Raji (cell line): ENCODE data around the gene CDK14.

Source experiments
- POLR2A ChIP-seq: IDR thresholded peaks from 2 replicates; pipeline ENCODE4 v1.6.1; 2011; ENCODE audit warnings: low read depth, low read length, control low read depth; ENCODE audit not compliant: insufficient read depth

Gene CDK14

GRCh38 chr7:91041141-91041540 lies 445.0 kb downstream of the CDK14 start:
- TF ChIP-seq POLR2A, result no peak

DNA sequence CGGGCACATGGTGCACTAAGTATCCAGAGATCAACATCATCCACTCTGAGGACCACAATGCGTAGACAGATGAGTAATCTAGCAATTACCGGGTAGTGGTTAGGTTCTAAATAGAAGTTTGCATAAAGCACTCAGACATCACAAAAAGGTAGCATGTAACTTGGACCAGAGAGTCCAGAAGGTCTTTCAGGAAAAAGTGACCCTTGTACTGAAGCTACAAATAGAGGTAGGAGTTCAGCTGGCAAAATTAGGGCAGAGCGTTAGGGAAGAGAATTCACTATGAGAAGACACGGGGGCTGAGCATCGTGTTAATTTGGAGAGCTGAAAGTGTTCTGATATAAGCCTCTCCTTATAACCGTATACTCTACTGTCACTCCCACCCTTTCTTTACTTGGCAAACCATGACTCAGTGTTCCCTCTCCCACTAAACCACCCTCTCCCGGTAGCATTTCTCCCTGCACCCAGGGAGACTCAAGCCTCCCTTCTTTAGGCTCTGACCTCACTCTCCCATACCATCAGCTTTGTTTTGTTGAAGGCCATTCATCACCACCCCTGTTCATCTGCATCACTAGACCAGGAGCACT lies 445.9 kb downstream of the CDK14 start:
- TF ChIP-seq POLR2A, result no peak

GRCh38 chr7:91043186-91043585 lies 447.1 kb downstream of the CDK14 start:
- TF ChIP-seq POLR2A, result no peak

GRCh38 chr7:91043924-91044645 lies 448.0 kb downstream of the CDK14 start:
- no peak for TF ChIP-seq POLR2A

GRCh38 chr7:91045606-91046005 lies 449.5 kb downstream of the CDK14 start:
- no peak for TF ChIP-seq POLR2A

DNA sequence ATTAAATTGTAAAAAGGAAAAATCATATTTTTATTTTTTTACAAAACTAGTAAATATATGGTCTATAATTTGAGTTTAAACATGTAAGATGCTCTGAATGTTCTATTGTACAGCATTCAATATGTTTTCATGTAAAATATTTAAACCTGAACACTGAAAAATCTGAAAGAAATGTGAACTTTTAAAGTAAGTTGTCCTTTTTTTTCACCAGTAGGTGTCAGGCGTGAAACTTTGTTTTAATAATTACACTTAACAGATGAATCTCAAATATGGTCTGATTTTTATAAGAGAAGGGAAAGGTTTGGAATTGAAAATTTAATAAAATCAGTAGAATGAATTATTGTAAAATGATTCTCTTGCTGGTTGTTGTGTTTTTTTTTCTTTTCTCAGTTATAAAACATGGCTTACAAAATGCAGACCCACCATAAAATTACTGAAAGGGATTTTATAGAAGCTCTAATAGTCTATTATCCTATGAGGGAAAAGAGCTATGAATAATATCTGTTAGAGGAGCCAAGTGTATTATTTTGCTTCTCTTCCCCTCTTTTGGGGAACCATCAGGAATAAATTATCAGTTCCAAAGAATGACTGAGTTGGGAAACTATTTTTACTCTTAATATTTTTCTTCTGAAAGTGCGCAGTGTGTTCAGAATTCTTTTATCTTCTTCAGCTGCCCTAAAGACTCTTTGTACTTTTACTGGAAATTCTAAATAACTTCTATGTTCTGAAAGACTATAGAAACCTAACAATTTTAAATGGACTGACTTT lies 450.4 kb downstream of the CDK14 start:
- TF ChIP-seq POLR2A, result no peak

DNA sequence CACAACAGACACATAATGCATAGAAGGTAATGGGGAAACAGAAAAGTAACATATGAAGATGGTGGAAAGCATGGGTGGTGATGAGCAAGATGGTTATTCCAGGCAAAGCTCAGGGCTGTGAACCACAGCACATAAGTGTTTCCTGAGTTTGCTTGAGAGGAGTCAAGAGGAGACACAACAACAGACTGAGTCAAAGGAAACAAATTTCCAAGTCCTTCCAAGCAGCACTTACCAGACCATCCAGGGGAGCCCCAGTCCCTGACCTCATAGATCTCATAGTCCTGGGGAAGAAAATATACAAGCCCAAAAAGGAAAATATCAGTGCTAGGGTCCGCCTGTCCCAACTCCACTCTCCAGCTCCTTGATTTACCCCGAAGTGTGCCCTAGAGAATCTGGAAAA lies 451.5 kb downstream of the CDK14 start:
- TF ChIP-seq POLR2A, result no peak

DNA sequence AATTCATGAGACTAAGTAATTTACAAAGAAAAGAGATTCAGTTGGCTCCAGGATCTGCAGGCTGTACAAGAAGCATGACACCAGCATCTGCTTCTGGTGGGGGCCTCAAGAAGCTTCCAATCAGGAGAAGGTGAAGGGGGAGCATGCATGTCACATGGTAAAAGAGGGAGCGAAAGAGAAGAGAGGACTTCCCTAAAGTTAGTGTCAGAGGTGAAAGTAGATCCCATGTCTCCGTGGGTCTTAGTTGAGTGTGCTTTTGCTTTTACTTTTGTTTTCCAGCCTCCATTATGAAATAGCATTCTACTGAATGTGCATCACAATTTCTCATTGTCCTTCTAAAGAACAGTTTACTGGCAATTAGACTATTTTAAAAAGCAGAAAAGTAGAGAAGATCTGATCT lies 454.6 kb downstream of the CDK14 start:
- TF ChIP-seq POLR2A, result no peak

GRCh38 chr7:91051966-91052365 lies 455.8 kb downstream of the CDK14 start:
- no peak for TF ChIP-seq POLR2A

DNA sequence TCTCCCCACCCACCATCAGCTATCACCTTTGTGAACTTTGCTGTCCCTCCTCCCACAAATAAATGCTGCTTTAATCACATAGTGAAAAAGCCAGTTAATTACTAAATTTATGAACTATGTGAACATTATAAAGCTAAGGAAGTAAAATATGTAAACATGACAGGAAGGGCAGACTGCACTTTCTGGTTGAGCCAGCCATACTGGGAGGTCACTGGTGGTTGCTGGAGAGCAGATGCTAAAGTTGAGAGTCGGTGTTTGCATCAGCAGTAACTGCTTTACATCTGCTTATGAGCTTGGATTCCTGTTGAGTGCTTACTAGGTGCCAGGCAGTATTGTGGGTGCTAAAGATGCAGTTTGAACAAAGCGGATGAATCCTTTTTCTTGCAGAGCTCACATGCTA lies 458.3 kb downstream of the CDK14 start:
- TF ChIP-seq POLR2A, result no peak

DNA sequence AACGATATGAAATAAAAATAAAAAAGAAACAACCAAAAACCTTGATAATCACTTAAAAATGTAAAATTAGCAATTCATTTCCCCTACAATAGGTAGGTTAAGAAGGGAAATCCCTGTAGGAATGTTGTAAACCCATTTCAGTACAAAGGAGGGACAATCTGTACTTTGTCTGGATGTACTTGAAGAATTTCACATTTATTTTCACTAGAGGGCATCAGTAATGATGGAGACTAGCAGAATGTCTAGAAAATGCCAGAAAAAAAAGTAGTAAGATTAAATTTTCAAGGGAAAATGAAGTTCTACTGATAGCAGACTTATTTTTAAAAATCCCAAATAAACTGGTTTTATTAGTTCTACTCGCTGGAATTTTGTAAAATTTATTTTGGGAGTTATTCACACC lies 459.1 kb downstream of the CDK14 start:
- TF ChIP-seq POLR2A, result no peak

- TF ChIP-seq POLR2A, result no peak
Measured at GRCh38 chr7:91062713-91063112, 466.6 kb downstream of the CDK14 start.

GRCh38 chr7:91064052-91064451 lies 467.9 kb downstream of the CDK14 start:
- no peak for TF ChIP-seq POLR2A

DNA sequence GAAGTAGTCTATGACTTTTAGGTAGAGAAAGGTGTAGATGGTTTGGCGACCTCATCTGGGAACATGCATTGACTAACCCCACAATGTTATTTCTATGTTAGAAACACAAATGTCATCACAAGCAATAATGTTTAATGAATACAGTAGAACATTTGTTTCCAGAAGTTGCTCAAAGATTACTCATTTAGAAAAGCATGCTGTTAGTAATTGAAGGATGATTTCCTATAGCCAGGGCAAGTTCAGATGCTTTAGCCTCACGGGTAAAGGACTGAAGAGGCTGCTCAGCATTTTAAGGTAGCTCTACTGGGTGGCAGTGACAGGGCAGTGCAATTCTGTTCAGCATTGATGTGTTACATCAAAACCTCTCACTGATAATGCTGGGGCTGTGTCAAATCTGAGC lies 468.8 kb downstream of the CDK14 start:
- TF ChIP-seq POLR2A, result no peak

DNA sequence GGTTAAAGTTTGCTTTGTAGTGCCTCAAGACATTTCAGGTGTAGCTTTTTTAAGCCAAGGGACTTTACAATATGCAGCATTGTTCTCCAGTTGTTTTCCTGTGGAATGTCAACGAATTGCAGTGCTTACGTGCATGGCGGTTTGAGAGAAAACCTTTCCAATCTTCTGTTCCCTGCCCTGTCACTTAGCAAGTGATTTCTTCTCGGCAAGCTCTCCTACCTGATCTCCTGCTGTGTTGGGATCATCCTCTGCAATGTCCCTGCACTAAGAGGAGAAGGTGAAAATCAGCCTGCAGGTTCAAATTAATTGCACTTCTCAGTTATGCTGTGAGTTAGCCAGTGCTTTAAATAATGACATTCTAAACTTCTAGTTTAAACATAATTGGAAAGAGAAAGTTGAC lies 470.5 kb downstream of the CDK14 start:
- TF ChIP-seq POLR2A, result no peak

DNA sequence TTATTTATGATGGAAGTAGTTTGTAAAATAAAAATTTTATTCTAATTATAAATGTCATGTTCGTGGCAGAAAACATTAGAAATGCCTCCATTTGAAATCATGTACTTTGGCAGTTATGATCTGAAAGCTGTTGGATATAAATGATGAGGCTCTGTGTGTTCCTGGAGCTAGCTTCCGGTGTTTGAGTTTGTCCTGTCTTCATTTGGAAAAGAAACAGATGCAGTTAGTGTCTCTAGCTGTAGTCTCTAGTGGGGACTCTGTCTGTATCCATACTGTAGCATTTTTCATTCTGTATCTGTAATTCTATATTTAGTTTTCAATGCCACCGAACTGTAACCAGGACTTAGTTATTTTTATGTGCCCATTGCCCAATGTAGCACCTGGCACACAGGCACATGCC lies 471.1 kb downstream of the CDK14 start:
- TF ChIP-seq POLR2A, result no peak
